Urinary bladder (tissue), 4 donors: ENCODE data around the gene PITPNM1. TPM values are rescaled to one million over a fixed set of nuclear protein-coding genes. Genes with fewer than 3 reads are reported as not detected.
"Not testable (repeated sequence)": the region's sequence is repeated elsewhere in the genome, so short reads cannot be mapped to it uniquely, and the experiment has no call there.

ENCODE experiments used
- DNase-seq: peaks from one replicate; pipeline ENCODE4 v3.0.0-alpha.2; 2015; ENCODE audit errors: extremely low spot score
- H3K27ac ChIP-seq: one replicate; pipeline ENCODE4 v1.5.1; 2013; ENCODE audit warnings: low read depth, mild to moderate bottlenecking, moderate library complexity
- H3K36me3 ChIP-seq: one replicate; pipeline ENCODE4 v1.6.1; 2013; ENCODE audit warnings: mild to moderate bottlenecking, moderate library complexity; ENCODE audit not compliant: insufficient read depth
- H3K4me1 ChIP-seq: one replicate; pipeline ENCODE4 v1.6.1; 2013; ENCODE audit warnings: mild to moderate bottlenecking, moderate library complexity; ENCODE audit not compliant: insufficient read depth
- H3K4me3 ChIP-seq: one replicate; pipeline ENCODE4 v1.5.1; 2013; ENCODE audit warnings: low read depth, low read length
- WGBS: extraction: QIAGEN DNeasy Blood & Tissue Kit; methylation state at CpG from one replicate; pipeline ENCODE4 v1.1.7; 2013; 5-methylcytosine and 5-hydroxymethylcytosine counted together
- polyA plus RNA-seq: library from polyadenylated mRNA; stranded (reverse); fragments of 200-250 nt; gene quantifications from one replicate; pipeline ENCODE4 v1.2.3, GENCODE V29; 2013
- total RNA-seq: library from RNA; depleted of rRNA; stranded (reverse); fragments of >200 nt; gene quantifications from one replicate; pipeline ENCODE4 v1.2.3, GENCODE V29; 2014
- donor health status: healthy with polysubstance abuse.
- donor health status: healthy.

Gene PITPNM1
- total and polyA plus RNA-seq, 2 donors, result 12.6 to 18.5 TPM

DNA sequence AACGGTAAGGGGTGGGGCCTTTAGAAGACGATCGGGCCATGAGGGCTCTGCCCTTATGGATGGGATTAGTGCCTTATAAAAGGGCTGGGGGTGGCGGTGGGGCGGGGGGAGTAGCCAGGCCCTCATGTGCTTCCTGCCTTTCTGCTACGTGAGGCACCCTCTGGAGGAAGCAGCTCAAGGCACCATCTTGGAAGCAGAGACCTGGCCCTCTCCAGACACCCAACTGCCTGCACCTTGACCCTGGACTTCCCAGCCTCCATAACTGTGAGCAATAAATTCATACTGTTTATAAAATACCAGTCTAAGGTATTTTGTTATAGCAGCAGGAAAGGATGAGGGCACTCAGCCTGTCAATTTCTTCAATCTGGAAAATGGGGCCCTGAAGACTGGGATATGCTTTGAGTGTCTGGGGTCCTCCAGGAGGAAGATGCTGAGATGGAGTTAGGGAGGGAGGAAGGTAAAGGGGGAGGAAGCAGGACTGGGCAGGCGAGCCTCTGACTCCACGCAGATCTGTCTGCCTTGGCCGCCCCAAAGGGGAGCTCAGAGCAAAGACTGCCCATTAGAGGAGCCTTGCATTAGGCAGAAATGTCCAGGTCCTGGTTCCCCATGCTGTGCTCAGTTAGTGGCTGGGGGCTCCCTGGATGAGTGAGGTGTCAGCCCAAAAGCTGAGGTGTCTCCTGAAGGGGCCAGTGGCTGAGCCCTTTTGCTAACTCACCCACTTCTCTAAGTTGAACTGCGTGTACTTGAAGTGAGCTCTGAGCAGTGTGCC is 12.8 kb upstream of the PITPNM1 start:
- no peak for DNase-seq
- H3K27ac ChIP-seq, result no peak overlapping the region
- no peaks in the 10 kb centered on the region for H3K36me3 ChIP-seq
- no peak overlapping the region for H3K4me3 ChIP-seq
- WGBS, result 58% methylated on average over 10 of the region's 10 CpGs
- no peaks in the 10 kb centered on the region for H3K4me1 ChIP-seq

DNA sequence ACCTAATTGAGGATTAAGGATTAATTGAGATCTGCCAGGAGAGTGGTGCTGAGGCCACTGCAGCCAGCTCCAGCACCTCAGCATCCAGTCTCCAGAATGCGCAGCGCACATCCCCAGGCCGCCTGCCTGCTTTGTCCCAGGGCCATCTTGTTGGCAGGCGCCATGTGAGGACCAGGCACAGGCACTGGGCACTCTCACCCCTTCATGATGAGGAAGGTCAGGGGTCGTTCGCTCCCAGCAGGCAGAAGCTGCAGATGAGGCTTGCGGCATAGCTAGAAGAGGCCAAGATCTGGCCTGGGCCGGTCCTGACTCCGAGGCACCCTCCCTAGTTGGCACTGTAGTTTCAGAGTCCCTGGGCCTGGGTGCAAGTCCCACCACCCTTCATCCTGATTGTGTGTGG is 11.6 kb upstream of the PITPNM1 start:
- Histone ChIP-seq H3K4me1 (no peaks in the 10 kb centered on the region), H3K36me3 (no peaks in the 10 kb centered on the region), H3K4me3 (no peak overlapping the region), H3K27ac (no peak overlapping the region)
- no peak for DNase-seq
- WGBS, result 93% methylated on average over 9 of the region's 9 CpGs

DNA sequence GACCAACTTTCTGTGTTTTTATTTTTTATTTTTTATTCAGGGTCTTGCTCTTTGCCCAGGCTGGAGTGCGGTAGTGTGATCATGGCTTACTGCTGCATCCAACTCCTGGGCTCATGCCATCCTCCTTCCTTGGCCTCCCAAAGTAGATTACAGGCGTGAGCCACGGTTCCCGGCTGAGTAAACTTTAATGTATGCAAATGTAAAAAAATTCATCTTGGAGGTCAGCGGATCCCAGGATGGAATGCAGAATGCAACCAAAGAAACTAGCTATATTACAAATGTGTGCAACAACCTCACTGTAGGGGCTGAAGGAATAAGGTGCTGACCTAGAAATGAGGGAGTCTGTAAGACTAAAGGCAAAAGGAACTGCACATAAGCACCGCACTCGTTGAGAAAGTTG is 9.0 kb upstream of the PITPNM1 start:
- H3K36me3 ChIP-seq, result no peaks in the 10 kb centered on the region
- H3K4me3 ChIP-seq, result no peak overlapping the region
- H3K4me1 ChIP-seq, result no peaks in the 10 kb centered on the region
- no peak overlapping the region for H3K27ac ChIP-seq
- no peak for DNase-seq
- WGBS, result 59% methylated on average over 7 of the region's 7 CpGs

DNA sequence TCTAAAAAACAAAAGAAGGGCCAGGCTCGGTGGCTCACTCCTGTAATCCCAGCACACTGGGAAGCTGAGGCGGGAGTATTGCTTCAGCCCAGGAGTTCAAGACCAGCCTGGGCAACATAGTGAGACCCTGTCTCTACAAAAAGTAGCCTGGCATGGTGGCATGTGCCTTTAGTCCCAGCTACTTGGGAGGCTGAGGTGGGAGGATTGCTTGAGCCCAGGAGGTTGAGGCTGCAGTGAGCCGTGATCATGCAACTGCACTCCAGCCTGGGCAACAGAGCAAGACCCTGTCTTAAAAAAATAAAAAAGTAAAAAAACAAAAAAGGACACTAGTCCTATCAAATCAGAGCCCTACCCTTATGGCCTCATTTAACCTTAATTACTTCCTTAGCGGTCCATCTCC is 6.4 kb upstream of the PITPNM1 start:
- H3K4me1 ChIP-seq, H3K36me3 ChIP-seq, H3K4me3 ChIP-seq, H3K27ac ChIP-seq, DNase-seq: not testable (repeated sequence)
- 85% methylated on average over 4 of the region's 4 CpGs for WGBS

DNA sequence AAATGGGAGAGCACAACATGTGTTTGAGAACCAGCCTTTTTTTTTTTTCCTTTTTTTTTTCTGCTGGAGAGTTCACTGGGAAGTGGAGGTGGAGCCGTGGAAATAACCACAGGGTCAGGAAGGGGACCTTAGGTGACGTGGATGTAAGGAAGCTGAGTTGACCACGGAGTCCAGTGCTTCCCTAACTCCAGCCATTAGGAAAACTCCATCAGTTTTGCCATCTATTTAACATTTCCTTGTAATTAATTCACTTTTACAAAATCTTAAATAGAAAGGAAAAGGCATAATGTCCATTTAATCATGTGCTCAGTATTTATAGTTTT is 4.8 kb upstream of the PITPNM1 start:
- DNase-seq, result no peak
- Histone ChIP-seq H3K27ac (no peak overlapping the region), H3K36me3 (no peaks in the 10 kb centered on the region), H3K4me1 (no peaks in the 10 kb centered on the region), H3K4me3 (no peak overlapping the region)
- 57% methylated on average over 3 of the region's 3 CpGs for WGBS

DNA sequence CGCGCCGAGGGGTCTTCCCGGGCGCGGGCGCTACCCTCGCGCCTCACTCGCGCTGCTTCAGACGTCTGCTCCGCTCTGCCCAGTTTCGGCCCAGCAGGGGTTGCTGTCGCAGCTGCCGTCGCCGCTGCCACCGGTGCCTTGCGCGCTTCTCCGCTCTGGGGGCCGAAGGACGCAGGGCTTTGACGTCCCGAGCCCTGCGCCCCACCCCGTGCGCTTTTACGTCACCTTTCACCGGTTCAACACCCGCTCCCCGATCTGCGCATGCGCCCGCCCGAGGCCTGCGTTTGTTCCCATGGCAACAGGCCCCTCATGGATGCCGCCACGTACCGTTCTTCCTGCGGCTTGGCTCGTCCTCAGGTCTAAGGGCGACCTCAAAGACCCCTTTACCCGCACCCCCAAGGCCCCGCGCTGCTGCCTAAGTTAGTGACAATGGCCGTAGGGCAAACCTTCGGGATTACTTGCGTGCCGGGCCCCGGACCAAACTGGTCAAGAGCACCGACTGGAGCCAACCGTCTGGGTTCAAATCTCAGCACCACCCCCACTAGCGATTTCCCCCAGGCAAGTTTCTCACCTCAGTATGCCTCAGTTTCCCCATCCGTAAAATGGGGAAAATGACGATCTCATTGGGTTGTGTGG is 3.4 kb upstream of the PITPNM1 start:
- no peaks in the 10 kb centered on the region for H3K36me3 ChIP-seq
- under 1% methylated on average over 57 of the region's 57 CpGs for WGBS
- no peaks in the 10 kb centered on the region for H3K4me1 ChIP-seq
- peak overlapping the region; percentile 44 for H3K4me3 ChIP-seq
- H3K27ac ChIP-seq, result peak overlapping the region; percentile 89
- peak; percentile 90 for DNase-seq

DNA sequence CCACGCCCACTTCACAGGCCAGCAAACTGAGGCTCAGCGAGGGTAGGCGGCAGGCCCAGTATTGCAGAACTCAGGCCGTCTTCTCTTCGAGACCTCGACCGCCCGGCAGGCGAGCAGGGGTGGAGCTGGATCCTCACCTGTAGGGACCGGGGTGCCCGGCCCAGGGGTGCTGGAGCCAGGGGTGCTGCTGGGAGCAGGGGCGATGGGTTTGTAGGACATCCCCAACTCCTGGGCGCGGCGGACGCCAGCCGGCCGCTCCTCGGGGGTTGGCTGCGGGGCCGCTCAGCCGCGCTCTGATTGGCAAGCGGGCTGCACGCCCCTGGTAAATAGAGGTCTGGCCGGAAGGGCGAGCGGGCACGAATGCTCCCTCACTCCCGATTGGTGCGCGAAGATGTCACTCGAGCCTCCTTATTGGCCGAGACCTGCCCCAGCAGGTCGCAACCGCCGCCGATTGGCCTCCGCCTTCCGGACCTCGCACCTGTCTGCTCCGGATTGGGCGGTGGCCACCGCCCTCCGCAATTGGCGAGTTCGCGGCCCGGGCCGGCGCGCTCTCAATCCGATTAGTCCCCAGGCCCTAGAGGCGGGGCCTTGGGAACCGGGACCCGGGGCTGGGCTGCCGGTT is 2.8 kb upstream of the PITPNM1 start, which contains the start of gene CDK2AP2:
Gene CDK2AP2 (minus strand): TSS at position 299 of the 622 bp plus-strand sequence. CDS start 80 bp downstream, at position 219.
- Histone ChIP-seq H3K4me3 (peak within 1 kb of the TSS; percentile 50), H3K4me1 (no peaks in the 10 kb centered on the region), H3K27ac (peak within 1 kb of the TSS; percentile 89), H3K36me3 (no peaks in the 10 kb centered on the region)
- peak; percentile 94 for DNase-seq
- under 1% methylated on average over 57 of the region's 57 CpGs for WGBS

DNA sequence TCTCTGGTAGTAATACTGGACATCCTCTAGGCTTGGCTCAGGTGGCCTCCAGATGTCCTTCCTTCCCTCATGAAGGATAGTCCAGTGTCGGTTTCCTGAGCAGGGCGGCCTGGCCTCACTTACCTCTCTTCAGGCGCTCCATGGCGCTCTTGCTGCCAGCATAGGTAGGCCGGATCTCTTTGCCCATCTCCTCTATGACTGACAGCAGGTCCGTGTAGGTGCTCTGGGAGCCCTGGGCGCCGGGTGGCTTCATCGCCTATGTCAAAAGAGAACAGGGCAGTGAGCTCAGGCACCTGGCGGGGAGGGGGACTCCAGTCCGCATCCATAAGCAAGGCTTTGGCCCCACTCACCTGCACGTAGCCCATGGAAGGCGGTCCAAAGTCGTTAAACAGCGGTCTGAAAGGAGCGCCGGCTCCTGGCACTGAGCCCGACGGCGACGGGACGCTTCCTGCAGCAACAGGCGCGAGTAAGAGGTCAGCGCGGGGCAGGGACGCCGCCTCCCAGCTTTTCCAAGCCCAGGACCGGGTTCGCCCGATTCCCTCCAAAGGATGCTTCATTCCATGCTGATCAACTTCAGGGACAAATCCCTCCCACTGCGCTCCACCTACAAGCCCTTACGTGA is 2.2 kb upstream of the PITPNM1 start:
- Histone ChIP-seq H3K27ac (peak overlapping the region; percentile 64), H3K4me1 (no peaks in the 10 kb centered on the region), H3K4me3 (peak overlapping the region; percentile 50), H3K36me3 (no peaks in the 10 kb centered on the region)
- DNase-seq, result no peak
- 31% methylated on average over 33 of the region's 33 CpGs for WGBS

DNA sequence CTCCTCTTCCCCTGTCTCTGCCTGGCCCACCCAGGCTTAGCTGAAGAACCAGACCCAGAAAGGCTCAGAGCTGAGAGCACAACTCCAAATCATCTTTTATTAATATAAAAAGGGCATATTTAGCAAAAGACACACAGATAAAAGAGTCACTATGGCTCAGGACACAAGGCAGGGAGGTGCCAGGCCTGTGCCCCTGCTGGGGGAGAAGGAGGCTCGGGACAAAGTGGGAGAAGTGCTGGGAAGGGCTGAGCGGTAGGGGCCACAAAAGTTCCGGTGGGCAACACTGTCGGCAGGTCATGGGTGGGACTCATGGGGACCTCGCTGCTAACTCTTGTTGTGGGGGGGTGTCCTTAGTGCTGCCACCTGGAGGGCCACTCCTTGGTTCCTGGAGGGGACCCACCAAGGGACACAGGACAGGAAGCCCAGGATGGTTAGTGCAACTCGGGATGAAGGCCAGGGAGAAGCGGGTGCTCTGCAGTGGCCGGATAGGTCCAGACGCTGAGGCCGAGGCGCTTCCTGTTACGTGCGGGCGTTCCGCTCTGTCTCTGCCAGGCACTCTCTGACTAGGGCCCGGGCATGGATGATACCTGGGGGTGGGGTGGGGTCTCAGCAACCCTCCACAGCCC is 1.4 kb upstream of the PITPNM1 start:
- 87% methylated on average over 16 of the region's 16 CpGs for WGBS
- no peaks in the 10 kb centered on the region for H3K36me3 ChIP-seq
- no peak overlapping the region for H3K27ac ChIP-seq
- no peak overlapping the region for H3K4me3 ChIP-seq
- no peaks in the 10 kb centered on the region for H3K4me1 ChIP-seq
- no peak for DNase-seq

DNA sequence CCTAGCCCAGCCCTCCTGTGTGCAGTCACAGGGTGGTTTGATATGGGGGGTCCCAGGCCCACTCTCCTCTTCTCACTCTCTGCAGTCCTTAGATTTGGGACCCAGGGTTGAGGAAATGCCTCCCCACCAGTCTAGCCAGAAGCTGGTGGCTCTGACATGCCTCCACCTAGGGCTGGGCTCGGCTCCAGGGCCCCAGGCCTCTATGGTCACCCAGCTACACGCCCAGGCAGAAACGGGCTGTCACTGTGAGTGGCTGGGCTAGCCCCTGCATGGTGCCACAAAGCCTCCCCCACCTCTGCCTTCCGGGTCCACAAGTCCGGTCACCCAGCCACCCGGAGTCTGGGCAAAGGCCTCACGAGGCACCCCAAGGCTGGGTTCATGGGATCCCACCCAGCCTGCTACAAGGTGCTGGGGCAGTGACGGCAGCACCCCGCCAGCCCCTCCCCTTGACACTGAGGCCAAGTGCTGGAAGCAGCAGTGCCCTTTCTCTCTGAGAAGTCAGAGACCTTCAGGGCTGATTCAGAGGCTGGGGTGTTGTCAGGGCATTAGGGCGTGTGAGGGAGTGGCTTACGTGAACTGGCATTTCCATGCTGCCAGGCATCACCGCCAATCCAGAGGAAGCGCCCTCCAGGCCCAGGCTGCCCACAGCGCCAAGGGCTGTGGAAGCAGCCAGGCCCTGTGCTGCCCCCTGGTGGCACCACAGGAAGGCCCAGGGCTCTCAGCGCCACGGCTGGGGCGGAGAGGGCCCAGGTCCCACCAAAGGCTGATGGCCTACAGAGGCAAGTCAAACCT is 638 bp upstream of the PITPNM1 start:
- H3K4me3 ChIP-seq, result no peak overlapping the region
- peak; percentile 43 for DNase-seq
- H3K36me3 ChIP-seq, result no peaks in the 10 kb centered on the region
- no peaks in the 10 kb centered on the region for H3K4me1 ChIP-seq
- 15% methylated on average over 17 of the region's 17 CpGs for WGBS
- H3K27ac ChIP-seq, result peak overlapping the region; percentile 90

DNA sequence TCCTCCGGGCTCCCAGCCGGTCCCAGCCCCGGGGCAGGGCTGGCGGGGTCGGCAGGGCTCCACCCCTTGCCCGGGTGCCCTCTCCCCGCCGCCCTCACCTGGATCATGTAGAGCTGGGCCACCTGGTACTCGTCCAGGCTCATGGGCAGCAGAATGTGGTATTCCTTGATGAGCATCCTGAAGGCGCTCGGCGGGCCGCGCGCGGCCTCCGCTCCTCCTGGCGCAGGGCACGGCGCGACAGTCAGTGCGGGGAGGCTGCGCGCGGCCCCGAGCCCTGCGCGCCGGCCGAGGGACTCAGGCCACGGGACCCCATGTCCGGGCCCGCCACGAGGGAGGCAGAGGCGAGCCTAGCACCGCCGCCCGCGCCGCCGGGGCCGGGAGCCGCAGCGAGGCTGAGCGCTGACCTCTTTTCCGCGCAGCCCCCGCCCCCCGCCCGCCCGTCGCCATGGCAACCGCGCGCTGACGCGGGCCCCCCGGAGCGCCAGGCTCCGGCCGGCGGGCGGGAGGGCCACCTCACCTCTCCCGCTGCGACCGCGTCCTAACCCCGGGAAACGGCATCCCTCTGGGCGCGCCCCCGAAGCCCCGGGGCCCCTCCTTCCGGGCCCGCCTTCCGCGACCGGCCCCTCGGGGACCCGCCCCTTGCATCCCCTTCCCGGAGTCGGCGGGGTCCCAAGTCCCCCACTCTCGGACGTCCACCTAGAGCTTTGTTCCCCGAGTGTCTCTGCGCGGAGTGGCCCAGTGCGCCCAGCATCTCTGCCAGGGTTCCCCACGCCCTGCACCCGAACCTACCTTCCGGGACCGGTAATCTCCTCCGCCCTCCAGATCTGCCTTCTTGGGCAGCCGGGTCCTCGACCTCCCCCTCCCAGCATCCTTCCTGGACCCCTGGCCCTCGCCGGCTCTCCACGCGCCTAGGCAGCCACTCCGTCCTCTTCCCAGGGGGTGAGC is 886 bp downstream of the PITPNM1 start:
- no peak for DNase-seq

More for the DNA sequence above, 886 bp downstream of the PITPNM1 start:
- Histone ChIP-seq H3K4me1 (no peaks in the 10 kb centered on the region), H3K36me3 (no peaks in the 10 kb centered on the region), H3K4me3 (peak overlapping the region; percentile 57), H3K27ac (peak overlapping the region; percentile 91)
- 2% methylated on average over 101 of the region's 101 CpGs for WGBS
